ENCODE results near the gene RMND5A.
"Not testable (repeated sequence)": the region's sequence is repeated elsewhere in the genome, so short reads cannot be mapped to it uniquely, and the experiment has no call there.

RMND5A gene

DNA sequence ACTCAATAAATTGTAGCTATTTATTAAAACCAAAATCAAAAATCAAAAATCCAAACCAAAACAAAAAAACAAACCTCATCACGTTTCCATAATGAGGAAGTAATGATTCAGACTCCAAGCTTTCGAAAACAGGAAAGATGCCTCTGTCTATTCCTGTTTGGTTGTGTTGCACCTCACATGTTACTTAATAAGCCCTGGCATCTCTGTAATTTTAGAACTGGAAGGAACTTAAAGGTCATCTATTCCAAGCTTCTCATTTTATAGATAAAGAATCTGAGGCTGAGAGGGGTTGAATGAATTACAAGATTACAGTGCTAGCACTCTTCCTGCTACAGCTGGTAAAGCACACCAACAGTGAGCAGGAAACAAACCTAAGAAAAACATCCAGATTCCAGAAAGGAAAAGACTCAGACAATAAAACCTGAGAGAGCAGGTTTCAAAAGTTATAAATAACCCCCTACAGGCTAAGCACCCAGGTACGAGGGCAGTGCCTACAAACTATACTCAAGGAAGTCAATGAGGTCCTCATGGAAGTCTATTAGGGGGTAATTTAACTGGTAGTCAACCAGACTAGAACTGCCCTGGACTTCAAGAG lies 5.4 kb upstream of the RMND5A start:
- DNase-seq (ENCODE audit: low read depth, low spot score) = not testable (repeated sequence)

DNA sequence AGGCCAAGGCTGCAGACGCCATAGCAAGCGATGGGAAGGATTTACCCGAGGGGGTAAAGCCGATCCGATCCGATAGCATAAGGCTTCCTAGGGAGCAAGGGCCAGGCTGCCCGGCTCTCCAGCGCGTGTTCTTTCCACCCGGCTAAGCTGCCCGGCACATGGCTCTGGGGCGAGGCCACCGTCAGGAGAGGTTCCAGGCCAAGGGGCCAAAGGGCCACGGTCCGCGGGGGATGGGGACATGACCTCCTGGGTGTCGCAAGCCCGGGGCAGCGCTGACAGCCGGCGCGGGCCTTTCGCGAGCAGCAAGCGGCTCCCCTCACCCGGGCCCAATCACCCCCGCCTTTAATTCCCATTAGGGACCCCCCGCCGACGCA lies 841 bp upstream of the RMND5A start:
- not testable (repeated sequence) for DNase-seq (ENCODE audit: low read depth, low spot score)

DNA sequence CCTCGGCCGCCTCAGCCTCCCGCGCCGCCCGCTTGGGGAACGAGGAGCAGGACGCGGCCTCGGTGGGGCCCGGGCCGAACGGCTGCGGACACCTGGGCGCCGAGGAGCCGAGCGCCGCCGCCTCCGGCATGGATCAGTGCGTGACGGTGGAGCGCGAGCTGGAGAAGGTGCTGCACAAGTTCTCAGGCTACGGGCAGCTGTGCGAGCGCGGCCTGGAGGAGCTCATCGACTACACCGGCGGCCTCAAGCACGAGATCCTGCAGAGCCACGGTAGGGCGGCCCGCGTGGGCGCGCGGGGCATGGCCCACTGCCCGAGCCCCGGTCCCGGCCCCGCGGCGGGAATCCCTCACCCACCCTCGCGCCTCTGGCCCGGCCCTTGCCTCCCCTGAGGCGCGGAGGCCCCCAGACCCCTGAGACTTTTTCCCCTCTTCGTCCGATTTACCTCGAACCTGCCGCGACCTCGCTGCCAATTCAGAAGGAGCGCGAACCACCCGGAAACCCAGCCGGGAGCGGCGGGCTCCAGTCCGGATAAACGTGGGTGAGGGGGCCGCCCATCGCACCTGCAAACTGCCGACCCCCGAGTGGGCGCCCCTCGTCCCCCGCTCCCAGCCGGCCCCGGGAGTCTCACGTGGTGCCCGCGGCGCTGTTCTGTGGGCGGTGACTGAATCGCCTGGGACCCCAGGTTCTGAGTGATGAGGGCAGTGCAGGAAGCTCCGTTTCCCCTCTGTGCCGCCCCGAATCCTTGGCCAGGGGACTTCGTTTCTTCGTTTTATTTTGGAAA lies 639 bp downstream of the RMND5A start:
- DNase-seq (ENCODE audit: low read depth, low spot score) = not testable (repeated sequence)

DNA sequence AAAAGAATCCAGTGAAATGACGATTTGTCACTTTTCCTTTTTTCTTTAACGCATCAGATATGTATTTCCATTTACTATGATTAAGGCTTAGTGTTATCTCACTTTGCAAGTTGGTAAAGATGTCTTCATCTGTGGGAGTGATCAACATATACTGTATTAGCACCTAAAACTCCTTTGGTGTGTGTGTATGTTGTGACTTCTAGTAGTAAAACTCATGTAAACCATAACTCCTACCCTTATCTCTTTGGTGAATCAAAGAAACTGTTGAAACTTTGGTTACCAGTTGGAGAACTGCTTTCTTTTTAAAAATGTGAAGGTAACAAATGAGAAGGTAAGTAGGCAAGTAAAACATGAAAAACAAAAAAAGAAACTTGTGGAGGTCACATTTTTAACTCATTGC lies 5.6 kb downstream of the RMND5A start:
- not testable (repeated sequence) for DNase-seq (ENCODE audit: low read depth, low spot score)

DNA sequence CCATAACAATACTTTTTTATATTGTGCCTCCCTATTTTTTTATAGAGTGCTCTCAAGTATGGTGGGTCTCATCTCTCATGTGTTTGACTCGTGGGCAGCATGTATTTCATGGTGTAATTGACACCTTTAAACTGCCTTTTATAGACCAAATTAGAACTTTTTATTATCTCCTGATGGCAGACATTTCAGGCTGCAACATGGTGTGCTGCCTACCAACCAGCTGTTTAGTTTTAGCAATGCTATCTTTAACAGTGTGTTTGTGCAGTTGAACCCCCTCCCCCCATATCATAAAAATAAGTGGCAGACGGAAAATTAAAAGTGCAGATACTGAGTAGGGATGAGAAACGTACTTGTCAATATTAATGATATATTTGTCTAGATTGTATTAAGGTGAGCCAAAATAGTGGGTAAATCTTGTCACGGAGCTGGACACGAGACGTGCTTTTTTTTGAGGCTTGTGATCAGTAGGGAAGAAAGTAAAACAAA lies 12.0 kb downstream of the RMND5A start:
- not testable (repeated sequence) for DNase-seq (ENCODE audit: low read depth, low spot score)

DNA sequence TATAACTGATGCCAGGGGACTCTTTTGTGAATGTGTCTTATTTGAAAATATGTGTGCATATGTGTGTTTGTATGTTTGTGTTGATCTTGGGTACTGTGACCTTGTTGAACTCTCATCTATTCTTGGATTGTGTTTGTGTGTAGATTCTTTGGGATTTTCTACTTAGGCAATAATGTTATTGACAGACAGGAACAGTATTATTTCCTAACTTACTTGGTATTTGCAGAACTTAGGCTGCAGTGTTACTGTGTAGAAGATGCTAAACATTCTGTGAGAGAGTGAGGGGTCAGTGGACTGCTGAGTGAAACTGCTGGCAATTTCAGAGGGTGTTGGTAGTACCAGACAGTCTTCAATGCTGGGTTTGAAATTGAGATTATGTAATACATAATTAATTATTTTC lies 12.7 kb downstream of the RMND5A start:
- not testable (repeated sequence) for DNase-seq (ENCODE audit: low read depth, low spot score)

DNA sequence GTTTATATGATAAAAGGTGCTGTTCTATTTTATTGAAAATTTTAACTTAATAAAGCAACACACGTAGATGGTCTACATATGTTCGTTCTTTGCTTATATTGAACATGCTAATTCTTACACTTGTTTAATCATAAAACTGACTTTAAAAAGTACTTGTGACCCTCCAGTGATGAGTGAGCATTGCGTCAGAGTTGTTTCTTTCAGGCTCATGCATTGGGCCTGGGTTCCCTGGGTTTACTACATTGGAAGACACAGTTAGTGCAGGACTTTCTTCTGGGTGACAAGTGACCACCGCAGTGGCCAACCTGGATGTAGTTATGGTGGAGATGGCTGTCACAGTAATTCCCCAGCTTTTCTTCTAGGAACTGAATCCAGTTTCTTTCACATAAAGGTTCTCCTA lies 13.4 kb downstream of the RMND5A start:
- DNase-seq (ENCODE audit: low read depth, low spot score) = not testable (repeated sequence)

DNA sequence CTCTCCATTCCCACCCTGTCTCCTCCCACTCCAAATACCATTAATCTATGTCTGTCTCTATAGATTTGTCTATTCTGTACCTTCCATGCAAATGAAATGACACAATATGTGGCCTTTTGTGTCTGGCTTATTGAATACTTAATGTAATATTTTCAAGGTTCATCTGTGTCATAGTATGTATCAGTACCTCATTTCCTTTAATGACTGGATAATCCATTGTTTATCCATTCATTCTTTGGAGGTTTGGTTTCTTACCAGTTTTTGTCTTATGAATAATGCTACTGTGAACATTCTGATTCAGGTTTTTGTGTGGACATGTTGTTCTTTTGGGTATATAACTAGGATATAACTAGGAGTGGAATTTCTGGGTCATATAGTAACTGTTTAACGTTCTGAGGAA lies 14.8 kb downstream of the RMND5A start:
- not testable (repeated sequence) for DNase-seq (ENCODE audit: low read depth, low spot score)

DNA sequence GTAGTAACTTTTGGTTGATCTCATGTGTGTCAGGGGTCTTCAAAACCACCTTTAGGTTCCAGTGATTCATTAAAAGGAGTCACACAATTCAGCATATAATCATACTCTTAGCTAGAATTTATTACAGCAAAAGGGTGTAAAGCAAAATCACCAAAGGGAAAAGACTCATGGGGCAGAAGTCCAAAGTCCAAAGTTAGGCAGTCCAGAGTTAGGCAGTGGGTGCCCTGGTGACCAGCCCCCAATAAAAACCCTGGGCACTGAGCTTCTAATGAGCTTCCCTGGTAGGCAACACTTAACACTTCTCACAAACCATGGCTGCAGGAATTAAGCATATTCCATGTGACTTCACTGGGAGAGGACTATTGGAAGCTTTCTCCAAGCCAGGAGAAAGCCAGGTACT lies 19.4 kb downstream of the RMND5A start:
- not testable (repeated sequence) for DNase-seq (ENCODE audit: low read depth, low spot score)

DNA sequence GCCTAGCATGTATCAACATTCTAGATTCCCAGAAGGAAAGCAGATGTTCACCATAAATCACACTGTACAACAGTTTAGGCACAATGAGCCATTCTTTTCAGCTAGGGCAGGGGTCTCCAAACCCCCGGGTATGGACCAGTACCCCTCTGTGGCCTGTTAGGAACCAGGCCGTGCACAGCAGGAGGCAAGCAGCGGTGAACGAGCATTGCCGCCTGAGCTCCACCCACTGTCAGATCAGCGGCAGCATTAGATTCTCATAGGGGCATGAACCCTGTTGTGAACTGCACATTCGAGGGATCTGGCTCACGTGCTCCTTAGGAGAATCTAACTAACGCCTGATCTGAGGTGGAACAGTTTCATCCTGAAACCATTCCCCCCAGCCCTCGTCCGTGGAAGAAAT lies 19.8 kb downstream of the RMND5A start:
- DNase-seq (ENCODE audit: low read depth, low spot score) = not testable (repeated sequence)

DNA sequence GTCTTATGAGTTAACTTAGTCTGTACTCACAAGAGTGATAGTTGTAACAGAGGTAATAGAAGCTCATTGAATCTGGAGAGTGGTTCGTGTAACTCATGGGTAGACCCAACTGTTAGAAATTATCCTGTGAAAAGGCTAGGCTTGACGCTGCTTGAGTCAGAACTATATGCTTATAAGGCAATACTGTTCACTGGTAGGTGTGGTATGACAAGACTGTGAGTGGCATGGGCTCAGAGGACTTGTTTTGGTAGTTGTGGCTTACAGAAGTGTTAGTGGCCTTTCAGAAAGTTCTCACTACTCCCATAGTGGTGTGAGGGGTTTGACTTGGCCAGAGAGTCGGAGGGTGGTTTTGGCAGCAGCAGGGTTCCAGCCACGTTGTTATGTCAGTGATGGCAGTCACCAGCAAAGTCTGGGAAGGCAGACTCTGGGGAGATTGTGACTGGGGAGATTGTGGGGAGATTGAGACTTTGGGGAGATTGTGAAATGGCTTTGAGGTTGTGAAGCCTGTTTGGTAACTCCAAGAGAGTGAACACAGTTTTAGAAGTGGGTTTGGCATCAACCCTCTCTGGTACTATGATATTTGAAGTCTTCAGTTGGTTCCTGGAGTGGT lies 21.9 kb downstream of the RMND5A start:
- not testable (repeated sequence) for DNase-seq (ENCODE audit: low read depth, low spot score)

DNA sequence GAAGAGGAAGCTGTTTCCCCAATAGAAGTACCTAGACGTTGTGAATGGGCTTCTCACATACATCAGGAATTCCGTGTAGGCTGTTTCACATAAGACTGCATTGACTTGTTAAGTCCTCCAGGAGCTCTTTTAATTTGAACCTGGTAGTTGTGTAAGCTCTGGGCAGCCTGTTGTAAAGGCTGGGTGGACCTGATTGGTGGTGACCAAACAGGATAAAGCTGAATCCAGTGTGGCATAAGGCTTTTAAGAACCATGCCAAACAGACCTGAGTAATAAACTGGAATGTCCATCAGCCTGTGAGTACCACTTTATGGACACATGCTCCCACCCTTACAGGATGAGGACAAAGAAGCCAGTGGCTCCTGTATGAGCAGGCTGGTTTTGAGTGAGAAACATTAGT lies 24.1 kb downstream of the RMND5A start:
- DNase-seq (ENCODE audit: low read depth, low spot score) = no peak

DNA sequence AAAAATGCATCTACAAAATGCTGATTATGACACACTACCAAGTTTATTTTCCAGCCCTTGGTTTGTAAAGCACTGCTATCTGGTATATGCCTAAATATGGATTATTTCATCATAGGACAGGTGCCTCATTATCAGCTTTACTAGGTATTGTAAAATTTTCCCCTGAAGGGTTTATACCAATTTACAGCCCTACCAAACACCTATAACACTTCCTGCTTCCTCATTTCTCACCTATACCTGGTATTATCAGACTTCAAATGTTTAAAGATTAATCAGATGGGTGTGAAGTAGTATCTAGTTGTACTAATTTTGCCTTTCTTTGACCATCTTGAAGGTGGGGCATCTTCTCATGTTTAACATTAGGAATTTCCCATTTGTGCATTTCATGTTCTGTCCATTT lies 26.8 kb downstream of the RMND5A start:
- no peak for DNase-seq (ENCODE audit: low read depth, low spot score)

DNA sequence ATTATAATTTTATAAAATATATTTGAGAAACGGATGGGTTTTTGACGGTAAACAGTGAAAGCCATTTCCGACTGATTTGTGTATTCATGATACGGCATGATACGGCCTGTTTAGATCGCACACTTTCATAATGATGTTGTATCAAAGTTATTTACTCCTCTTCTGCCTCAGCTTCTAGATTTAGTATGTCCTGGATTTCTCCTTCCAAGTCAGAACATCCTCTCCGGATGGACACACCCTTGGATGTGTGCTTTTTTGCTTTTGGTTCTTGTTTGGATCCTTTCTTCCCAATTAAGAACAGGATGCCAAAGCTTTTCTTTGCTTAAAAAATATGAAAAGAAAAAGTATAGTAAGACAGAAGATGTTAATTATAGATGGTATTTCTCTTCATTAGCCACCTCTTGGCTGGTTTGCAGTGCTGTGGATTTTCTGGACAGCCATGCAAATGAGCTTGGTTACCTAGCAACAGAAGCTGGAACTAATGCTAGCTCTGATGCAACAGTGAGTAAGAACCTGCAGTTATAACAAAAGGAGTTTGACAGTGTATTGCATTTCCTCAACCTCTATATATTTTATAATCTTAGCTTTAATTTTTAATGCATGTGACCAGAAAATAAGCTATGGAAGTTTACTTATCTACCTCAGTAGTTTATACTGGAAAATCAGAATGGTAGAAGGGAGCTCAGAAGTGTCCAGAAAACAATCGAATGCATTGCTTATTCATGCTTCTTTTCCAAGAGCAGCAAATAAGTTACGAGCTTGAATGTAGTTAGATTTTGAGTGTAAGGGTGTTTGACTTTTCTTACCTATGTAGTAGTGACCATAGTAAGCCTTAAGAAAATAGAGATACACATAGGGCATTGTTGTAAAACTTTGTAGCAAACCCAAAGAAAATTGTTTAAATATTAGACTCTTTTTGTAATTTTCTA lies 27.9 kb downstream of the RMND5A start:
- DNase-seq (ENCODE audit: low read depth, low spot score) = no peak

DNA sequence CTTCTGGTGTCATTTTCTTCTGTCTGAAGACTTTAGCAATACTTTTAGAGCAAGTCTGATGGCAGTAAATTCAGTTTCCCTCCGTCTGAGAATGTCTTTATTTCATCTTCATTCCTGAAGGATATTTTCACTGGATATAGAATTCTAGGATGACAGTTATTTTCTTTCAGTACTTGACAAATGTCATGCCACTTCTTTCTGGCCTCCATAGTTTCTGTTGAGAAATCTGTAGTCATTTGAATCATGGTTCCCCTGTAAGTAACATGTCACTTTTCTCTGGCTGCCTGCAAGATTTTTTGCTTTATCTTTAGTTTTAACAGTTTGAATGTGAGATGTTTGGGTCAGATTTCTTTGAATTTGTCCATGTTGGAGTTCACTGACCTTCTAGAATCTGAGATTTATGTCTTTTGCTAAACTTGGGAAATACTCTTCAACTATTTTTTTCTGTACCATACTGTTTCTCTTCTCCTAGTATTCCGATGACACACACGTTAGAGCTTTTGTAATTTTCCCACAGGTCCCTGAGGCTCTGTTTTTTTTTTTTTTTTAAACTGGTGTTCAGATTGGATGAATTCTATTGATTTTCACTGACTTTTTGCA lies 30.2 kb downstream of the RMND5A start:
- DNase-seq (ENCODE audit: low read depth, low spot score) = no peak

DNA sequence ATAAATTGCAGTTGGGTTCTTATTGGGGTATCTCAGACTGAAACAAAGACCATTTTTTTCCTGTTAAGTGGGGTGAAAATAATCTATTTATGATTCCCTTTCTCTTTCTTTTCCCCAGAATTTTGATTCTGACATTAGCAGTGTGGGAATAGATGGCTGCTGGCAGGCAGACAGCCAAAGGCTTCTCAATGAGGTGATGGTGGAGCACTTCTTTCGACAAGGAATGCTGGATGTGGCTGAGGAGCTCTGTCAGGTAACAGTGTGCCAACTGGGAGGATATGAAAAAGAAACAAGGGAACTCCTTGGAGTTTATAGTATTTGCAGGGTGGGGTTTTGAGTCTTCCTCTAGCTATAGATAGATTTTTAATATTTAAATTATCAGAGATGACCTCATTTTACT lies 31.7 kb downstream of the RMND5A start:
- no peak for DNase-seq (ENCODE audit: low read depth, low spot score)

DNA sequence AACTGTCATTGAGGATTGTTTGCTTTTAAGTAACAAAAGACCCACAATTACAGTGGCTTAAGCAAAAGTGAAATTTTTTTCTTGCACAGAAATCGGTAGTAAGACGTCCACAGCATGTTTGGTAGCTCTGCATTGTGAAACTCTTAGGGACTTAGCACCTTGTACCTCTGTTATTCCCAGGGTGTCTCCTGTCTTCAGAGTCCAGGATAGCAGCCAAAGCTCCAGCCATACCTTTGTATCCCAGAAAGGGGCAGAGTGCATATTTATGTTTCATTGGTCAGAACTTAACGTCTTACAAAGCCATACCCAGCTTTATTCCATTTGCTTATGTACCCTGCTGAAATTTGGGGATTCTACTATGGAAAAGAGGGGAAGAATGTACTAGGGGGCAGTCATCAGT lies 32.8 kb downstream of the RMND5A start:
- DNase-seq (ENCODE audit: low read depth, low spot score) = no peak

DNA sequence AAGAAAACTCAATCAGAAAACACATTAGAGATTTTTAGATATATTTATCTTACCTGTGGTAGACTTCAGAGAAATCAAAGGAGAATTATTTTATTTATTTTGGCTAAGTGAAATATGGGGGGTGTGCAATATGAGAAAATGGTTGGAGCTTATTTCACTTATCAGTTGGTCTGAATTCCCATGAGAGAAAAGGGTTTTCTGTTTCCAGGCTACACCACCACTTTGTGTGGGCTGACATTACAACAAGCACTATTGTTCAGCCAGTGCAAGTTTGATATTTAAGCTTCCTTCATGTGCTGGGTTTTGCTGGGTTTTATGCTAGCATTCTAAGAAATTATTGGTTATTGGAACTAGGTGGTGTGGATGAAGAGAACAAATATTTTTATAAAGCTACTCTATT lies 33.5 kb downstream of the RMND5A start:
- no peak for DNase-seq (ENCODE audit: low read depth, low spot score)

DNA sequence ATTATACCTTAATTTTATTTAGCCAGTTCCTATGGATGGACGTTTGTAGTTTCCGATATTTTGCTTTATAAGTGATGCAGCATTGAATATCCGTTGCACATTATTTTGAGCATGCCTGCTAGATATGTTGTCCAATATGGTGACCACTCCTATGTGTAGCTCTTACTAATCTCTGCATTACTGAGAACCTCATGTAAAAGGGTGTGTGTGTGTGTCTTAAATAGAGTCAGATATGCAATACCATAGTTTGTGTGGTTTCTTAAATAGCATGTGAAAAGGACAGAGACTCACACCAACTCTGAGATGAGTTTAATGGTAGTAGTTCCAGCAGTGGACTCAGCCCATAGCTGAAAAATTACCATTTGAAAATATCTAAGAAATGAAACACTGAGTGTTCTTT lies 38.3 kb downstream of the RMND5A start:
- DNase-seq (ENCODE audit: low read depth, low spot score) = no peak

DNA sequence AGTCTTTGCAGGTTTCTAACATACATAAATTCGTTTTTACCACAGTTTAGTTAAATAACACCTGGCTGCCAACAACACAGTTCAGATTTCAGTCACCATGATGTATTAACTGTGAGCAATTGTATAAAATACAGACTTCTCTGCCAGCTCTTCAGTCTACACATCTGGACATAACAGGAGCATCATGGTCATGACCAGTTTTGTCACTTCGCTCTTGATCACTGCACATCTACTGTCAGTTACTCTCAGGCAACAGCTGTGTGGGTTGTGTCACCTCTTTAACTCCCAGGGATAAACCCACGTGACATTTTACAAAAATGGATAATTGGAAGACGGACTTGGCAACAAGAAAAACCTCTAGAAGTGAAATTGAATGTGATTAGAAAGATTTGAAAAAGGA lies 40.3 kb downstream of the RMND5A start:
- no peak for DNase-seq (ENCODE audit: low read depth, low spot score)

DNA sequence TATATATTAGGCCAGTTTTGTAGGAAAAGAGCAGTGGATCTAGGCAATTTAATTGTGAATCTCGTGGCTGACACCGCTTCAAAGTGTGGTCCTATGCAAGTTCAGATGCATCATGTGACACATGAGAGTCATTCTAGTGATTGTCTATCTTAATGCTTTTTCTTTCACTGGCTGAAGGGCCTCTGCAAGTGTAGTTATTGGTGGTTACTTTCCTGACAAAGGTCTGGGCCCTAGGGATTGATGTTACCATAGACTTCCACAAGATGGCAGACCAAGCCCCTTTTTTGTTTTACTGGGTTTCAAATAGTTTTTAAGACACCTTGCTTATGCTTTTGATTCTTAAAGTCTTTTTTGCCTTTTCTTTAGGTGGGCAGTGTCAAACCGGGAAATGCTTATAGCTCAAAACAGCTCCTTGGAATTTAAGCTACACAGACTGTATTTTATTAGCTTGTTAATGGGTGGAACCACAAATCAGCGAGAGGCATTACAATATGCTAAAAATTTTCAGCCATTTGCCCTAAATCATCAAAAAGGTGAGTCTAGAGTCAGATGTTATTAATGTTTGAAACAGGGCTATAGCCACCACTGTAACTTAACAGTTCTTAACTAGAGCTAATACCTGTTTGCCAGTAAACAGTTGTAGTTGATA lies 44.7 kb downstream of the RMND5A start:
- DNase-seq (ENCODE audit: low read depth, low spot score) = no peak
